Measurements from ENCODE around the gene IGSF9. TPM values are rescaled to one million over a fixed set of nuclear protein-coding genes. Genes with fewer than 3 reads are reported as not detected.

Gene IGSF9, protein sequence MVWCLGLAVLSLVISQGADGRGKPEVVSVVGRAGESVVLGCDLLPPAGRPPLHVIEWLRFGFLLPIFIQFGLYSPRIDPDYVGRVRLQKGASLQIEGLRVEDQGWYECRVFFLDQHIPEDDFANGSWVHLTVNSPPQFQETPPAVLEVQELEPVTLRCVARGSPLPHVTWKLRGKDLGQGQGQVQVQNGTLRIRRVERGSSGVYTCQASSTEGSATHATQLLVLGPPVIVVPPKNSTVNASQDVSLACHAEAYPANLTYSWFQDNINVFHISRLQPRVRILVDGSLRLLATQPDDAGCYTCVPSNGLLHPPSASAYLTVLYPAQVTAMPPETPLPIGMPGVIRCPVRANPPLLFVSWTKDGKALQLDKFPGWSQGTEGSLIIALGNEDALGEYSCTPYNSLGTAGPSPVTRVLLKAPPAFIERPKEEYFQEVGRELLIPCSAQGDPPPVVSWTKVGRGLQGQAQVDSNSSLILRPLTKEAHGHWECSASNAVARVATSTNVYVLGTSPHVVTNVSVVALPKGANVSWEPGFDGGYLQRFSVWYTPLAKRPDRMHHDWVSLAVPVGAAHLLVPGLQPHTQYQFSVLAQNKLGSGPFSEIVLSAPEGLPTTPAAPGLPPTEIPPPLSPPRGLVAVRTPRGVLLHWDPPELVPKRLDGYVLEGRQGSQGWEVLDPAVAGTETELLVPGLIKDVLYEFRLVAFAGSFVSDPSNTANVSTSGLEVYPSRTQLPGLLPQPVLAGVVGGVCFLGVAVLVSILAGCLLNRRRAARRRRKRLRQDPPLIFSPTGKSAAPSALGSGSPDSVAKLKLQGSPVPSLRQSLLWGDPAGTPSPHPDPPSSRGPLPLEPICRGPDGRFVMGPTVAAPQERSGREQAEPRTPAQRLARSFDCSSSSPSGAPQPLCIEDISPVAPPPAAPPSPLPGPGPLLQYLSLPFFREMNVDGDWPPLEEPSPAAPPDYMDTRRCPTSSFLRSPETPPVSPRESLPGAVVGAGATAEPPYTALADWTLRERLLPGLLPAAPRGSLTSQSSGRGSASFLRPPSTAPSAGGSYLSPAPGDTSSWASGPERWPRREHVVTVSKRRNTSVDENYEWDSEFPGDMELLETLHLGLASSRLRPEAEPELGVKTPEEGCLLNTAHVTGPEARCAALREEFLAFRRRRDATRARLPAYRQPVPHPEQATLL
- 2.0 TPM for total RNA-seq
- long read RNA-seq, full-length matches to known transcripts: 2 of 3 reads
- long read RNA-seq, partial matches to known transcripts: 1 of 3 reads
- long read RNA-seq, other reads (novel, unspliced or antisense): 0 of 3 reads

DNA sequence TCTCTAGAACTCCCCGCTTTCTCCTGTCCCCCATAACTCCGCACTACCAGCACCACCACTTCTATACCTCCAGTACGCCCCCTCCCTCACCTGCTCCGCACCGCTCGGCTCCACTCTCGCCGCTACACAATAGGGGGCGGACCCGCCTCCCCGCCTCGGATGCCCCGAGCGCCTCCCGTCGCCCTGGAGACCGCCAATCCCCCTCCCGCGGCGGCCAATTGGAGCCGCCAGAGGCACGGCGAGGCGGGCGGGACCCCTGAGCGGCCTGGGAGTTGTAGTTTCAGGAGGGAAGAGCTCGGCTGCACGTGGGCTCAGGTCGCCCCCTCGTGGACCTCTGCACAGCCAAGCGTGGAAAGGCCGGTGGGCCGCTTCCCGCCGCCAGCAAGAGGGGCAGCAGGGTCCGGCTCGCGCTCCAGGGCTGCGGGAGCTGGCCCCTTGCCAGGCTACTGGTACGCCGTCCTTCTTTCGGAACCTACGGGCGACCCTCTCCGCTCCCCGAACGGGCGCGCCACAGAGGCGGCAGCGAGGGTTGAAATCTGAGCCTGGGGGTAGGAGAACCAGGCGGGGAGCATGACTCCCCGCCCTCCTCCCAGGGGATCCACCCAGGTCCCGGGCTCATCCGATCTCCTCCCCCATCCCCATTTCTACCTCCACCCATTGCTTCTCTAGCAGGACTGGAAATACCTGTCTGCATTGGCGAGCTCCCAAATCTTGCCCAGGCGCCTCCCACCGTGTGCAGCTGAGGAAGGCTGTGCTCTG, at the start of gene IGSF9:
IGSF9 (minus strand) TSS at position 131 of the 759 bp plus-strand sequence. CDS start 2,159 bp downstream, outside the sequence.
- no peaks in the 10 kb centered on the region for H3K9me3 ChIP-seq
- H3K4me3 ChIP-seq: peak within 1 kb of the TSS; percentile 49
- DNase-seq: peak; percentile 84
- peaks cover 15% of the 10 kb centered on the region for H3K27me3 ChIP-seq (ENCODE audit: low read depth)
- TF ChIP-seq, protein P1, sequence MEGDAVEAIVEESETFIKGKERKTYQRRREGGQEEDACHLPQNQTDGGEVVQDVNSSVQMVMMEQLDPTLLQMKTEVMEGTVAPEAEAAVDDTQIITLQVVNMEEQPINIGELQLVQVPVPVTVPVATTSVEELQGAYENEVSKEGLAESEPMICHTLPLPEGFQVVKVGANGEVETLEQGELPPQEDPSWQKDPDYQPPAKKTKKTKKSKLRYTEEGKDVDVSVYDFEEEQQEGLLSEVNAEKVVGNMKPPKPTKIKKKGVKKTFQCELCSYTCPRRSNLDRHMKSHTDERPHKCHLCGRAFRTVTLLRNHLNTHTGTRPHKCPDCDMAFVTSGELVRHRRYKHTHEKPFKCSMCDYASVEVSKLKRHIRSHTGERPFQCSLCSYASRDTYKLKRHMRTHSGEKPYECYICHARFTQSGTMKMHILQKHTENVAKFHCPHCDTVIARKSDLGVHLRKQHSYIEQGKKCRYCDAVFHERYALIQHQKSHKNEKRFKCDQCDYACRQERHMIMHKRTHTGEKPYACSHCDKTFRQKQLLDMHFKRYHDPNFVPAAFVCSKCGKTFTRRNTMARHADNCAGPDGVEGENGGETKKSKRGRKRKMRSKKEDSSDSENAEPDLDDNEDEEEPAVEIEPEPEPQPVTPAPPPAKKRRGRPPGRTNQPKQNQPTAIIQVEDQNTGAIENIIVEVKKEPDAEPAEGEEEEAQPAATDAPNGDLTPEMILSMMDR (IDR thresholded peaks at IDR 0.05): peak; percentile 67
- ATAC-seq: peak; percentile 90 to 91
- H3K4me1 ChIP-seq: peaks cover 23% of the 10 kb centered on the region
- intact Hi-C loops (cut with DNase I): no loop called here
- no peaks in the 10 kb centered on the region for H3K36me3 ChIP-seq
- no peak within 1 kb of the TSS for H3K27ac ChIP-seq

DNA sequence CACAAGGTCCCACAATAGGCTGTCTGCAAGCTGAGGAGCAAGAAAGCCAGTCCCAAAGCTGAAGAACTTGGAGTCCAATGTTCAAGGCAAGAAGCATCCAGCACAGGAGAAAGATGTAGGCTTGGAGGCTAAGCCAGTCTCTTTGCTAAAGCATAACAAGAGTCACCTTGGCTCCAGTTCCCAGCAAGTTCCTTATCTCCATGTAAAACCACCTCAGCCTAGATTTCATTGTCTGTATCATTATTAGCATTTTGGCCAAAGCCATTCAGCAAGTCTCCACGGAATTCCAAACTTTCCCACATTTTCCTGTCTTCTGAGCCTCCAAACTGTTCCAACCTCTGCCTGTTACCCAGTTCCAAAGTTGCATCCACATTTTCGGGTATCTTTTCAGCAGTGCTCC, 49.5 kb upstream of the IGSF9 start:
- TF ChIP-seq, protein P1 (IDR thresholded peaks at IDR 0.05): no peak
- no peak for ATAC-seq
- Histone ChIP-seq H3K4me1 (peaks cover 6% of the 10 kb centered on the region), H3K9me3 (no peaks in the 10 kb centered on the region), H3K4me3 (no peak overlapping the region), H3K36me3 (no peaks in the 10 kb centered on the region), H3K27ac (no peak overlapping the region), H3K27me3 (ENCODE audit: low read depth) (no peaks in the 10 kb centered on the region)
- DNase-seq: no peak
- intact Hi-C loops (cut with DNase I): no loop called here

DNA sequence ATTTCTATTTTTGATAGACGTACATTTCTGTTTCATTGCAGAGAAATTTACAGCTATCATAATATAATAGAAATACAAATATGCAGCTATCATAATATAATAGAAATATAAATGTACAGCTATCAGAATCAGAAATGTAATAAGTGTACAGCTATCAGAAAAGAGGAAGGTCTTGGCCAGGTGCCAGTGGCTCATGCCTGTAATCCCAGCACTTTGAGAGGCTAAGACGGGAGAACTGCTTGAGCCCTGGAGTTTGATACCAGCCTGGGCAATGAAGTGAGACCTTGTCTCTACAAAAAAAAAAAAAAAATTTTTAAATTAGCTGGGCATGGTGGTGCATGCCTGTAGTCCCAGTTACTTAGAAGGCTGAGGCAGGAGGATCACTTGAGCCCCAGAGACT, 48.5 kb upstream of the IGSF9 start:
- H3K27me3 ChIP-seq (ENCODE audit: low read depth): no peaks in the 10 kb centered on the region
- ATAC-seq (no peak), DNase-seq (no peak)
- H3K4me3 ChIP-seq: no peak overlapping the region
- no peaks in the 10 kb centered on the region for H3K36me3 ChIP-seq
- intact Hi-C loops (cut with DNase I): no loop called here
- no peaks in the 10 kb centered on the region for H3K9me3 ChIP-seq
- no peak overlapping the region for H3K27ac ChIP-seq
- TF ChIP-seq, protein P1 (IDR thresholded peaks at IDR 0.05): no peak
- peaks cover 6% of the 10 kb centered on the region for H3K4me1 ChIP-seq

DNA sequence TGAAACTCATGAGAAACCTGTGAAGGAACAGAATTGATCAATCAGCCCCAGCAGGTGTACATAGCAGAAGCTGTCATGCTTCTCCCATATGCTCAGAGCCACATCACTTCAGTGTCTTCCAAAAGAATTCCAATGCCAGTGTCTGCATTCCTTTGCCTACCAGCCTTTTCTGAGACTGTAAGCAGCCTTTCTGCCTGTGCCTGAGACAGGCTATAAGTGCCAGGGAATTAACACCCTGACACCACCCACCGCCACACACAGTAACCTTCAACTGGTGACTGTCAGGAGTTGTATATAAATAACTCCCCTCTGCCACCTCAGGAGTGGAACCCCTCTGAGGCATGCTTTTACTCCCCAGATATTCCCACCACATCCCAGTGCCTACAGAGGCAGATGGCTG, 46.7 kb upstream of the IGSF9 start:
- Histone ChIP-seq H3K27ac (no peak overlapping the region), H3K4me1 (peaks cover 6% of the 10 kb centered on the region)
- ATAC-seq: peak in 1 of 2 donors; percentile 19

More for the DNA sequence above, 46.7 kb upstream of the IGSF9 start:
- Histone ChIP-seq H3K9me3 (no peaks in the 10 kb centered on the region), H3K36me3 (no peaks in the 10 kb centered on the region), H3K4me3 (no peak overlapping the region), H3K27me3 (ENCODE audit: low read depth) (no peaks in the 10 kb centered on the region)
- TF ChIP-seq, protein P1 (IDR thresholded peaks at IDR 0.05): no peak
- intact Hi-C loops (cut with DNase I): no loop called here
- no peak for DNase-seq

All from lower lobe of right lung (tissue), 2 donors.